GM12878 (cell line): ENCODE data around the gene ART4. TPM values are rescaled to one million over a fixed set of nuclear protein-coding genes. Genes with fewer than 3 reads are reported as not detected.

Experiments
- ATAC-seq: fragments of 200-7000 bp; cut with Tn5 transposase; 3 replicates; pipeline ENCODE4 v1.9.1; 2020; ENCODE audit warnings: mild to moderate bottlenecking, moderate library complexity
- BruUV-seq: library from RNA; stranded (reverse); fragments of 400-500 nt; replicated peaks from 2 replicates; lab custom pipeline; 2021; lab: Mats Ljungman, UMichigan
- CTCF ChIA-PET: fragments of 300-600 bp; sonication (Branson Sonifier 250); formaldehyde crosslinking; extraction: SDS; loops from one replicate; lab custom pipeline; 2021; ENCODE audit warnings: inconsistent platforms; lab: Yijun Ruan, JAX
- POLR2A ChIA-PET: fragments of 350-600 bp; formaldehyde crosslinking; extraction: SDS; loops from one replicate; lab custom pipeline; 2021; ENCODE audit warnings: inconsistent platforms; lab: Charles Lee
- RAD21 ChIA-PET: fragments of 300-600 bp; sonication (Branson Sonifier 250); formaldehyde crosslinking; loops from one replicate; lab custom pipeline; 2023; ENCODE audit warnings: antibody characterized with exemption; ENCODE audit not compliant: unreplicated experiment; lab: Charles Lee
- SMC1A ChIA-PET: fragments of 300-600 bp; sonication (Branson Sonifier 250); formaldehyde crosslinking; loops from one replicate; lab custom pipeline; 2023; ENCODE audit not compliant: unreplicated experiment, uncharacterized antibody; lab: Charles Lee
- DNase-seq: peaks from one replicate; pipeline ENCODE4 v3.0.0-alpha.2; 2011; ENCODE audit warnings: low read depth, low spot score
- FAIRE-seq: peaks from 3 replicates; lab custom pipeline; 2011; peaks lifted over from hg19 to GRCh38; lab: Jason Lieb, UNC
- H2AFZ ChIP-seq: 2 replicates; pipeline ENCODE4 v1.6.0; 2011; ENCODE audit warnings: low read depth, low read length, control low read depth; ENCODE audit not compliant: control insufficient read depth
- H3K27ac ChIP-seq: 2 replicates; pipeline ENCODE4 v1.5.1; 2011; ENCODE audit warnings: control low read depth; ENCODE audit not compliant: control insufficient read depth, insufficient read depth
- H3K27me3 ChIP-seq, 2 experiments: replicated peaks in 1 of 2; 2 replicates each; pipeline versions ENCODE4 v1.6.0 to v1.6.1; 2011; ENCODE audit warnings: low read length in 1 of 2; ENCODE audit not compliant: control insufficient read depth in 2 of 2, insufficient read depth in 2 of 2
- H3K36me3 ChIP-seq, 2 experiments: 2 replicates each; pipeline ENCODE4 v1.5.1; 2011; ENCODE audit warnings: low read length in 1 of 2; ENCODE audit not compliant: control insufficient read depth in 2 of 2, insufficient read depth in 2 of 2
- H3K4me1 ChIP-seq: 2 replicates; pipeline ENCODE4 v1.6.1; 2011; ENCODE audit warnings: mild to moderate bottlenecking, low read length, moderate library complexity, mixed read lengths; ENCODE audit not compliant: control insufficient read depth, insufficient read depth
- H3K4me2 ChIP-seq: 2 replicates; pipeline ENCODE4 v1.6.0; 2011; ENCODE audit warnings: control low read depth; ENCODE audit not compliant: control insufficient read depth, insufficient read depth
- H3K4me3 ChIP-seq: fragments of 200-600 bp; sonication (generic); 2 replicates; pipeline ENCODE4 v1.5.1; 2016
- H3K79me2 ChIP-seq: 2 replicates; pipeline ENCODE4 v1.6.0; 2011; ENCODE audit warnings: low read length; ENCODE audit not compliant: control insufficient read depth, insufficient read depth
- H3K9ac ChIP-seq: 2 replicates; pipeline ENCODE4 v1.8.0; 2011; ENCODE audit warnings: low read length, control low read depth, mixed read lengths; ENCODE audit not compliant: control insufficient read depth, insufficient read depth
- H3K9me3 ChIP-seq: replicated peaks from 3 replicates; pipeline ENCODE4 v1.5.1; 2011; ENCODE audit warnings: mild to moderate bottlenecking, low read length; ENCODE audit not compliant: control insufficient read depth, insufficient read depth
- H4K20me1 ChIP-seq: 2 replicates; pipeline ENCODE4 v1.6.0; 2011; ENCODE audit not compliant: control insufficient read depth, insufficient read depth
- CUX1 ChIP-seq: IDR thresholded peaks from 2 replicates; pipeline ENCODE4 v1.6.1; 2012; ENCODE audit warnings: improper control_type of control experiment, low read depth, low read length; ENCODE audit not compliant: insufficient replicate concordance
- ZNF384 ChIP-seq: IDR thresholded peaks from 2 replicates; pipeline ENCODE4 v1.6.1; 2012; ENCODE audit warnings: low read depth, mild to moderate bottlenecking, low read length, improper control_type of control experiment, borderline replicate concordance
- WGBS: methylation state at CpG from one replicate; pipeline ENCODE4 v1.1.6; 2016; ENCODE audit warnings: low lambda C conversion rate; ENCODE audit not compliant: insufficient replicate concordance, insufficient coverage; ENCODE audit errors: missing lambda C conversion rate; 5-methylcytosine and 5-hydroxymethylcytosine counted together
- in situ Hi-C: fragments of 300-500 bp; cut with MboI; formaldehyde crosslinking; loops from 9 replicates; pipeline ENCODE4 v1.14.3; 2018; ENCODE audit warnings: mixed read lengths
- intact Hi-C: fragments of 100-400 bp; cut with micrococcal nuclease; formaldehyde crosslinking; loops from one replicate; pipeline ENCODE4 v1.14.2; 2022; ENCODE audit not compliant: unreplicated experiment
- polyA plus RNA-seq, 11 experiments: library from polyadenylated mRNA; depleted of rRNA in 4 of 11; unstranded in 6 of 11; stranded (reverse) in 5 of 11; fragments of >200 nt; fragmentation: Nextera tagmentation in 4 of 11; fragmentation: Illumina TruSeq in 1 of 11; extraction: Ambion mirVana in 4 of 11; extraction: Trizol in 1 of 11; gene quantifications; 1 replicate in 1 of 11; 2 replicates in 10 of 11; pipeline versions ENCODE4 v1.2.1 to v1.2.3, GENCODE V29; 2011 to 2016; ENCODE audit warnings: inconsistent platforms in 2 of 11, missing spikeins in 2 of 11, low read depth in 1 of 11
- total RNA-seq, 4 experiments: library from RNA; depleted of rRNA in 3 of 4; stranded (reverse); fragments of >200 nt in 3 of 4; fragmentation: Illumina TruSeq in 1 of 4; extraction: Trizol in 1 of 4; gene quantifications; 2 replicates each; pipeline versions ENCODE4 v1.2.1 to v1.2.3, GENCODE V29; 2013 to 2021

The ART4 gene
- total and polyA plus RNA-seq, 10 of the 15 experiments (the other 5 are each of a cell fraction or from before 2014, with no cell fraction given), result 0.02 TPM; not detected in 9

GRCh38 chr12:14779834-14780233 is 63.5 kb downstream of the ART4 start:
- Histone ChIP-seq H3K4me2 (no peak overlapping the region), H3K4me3 (no peak overlapping the region), H2AFZ (no peak overlapping the region), H4K20me1 (no peaks in the 10 kb centered on the region), H3K4me1 (peaks cover 5% of the 10 kb centered on the region), H3K27me3 (no peaks in the 10 kb centered on the region), H3K9ac (no peak overlapping the region), H3K36me3 (no peaks in the 10 kb centered on the region), H3K79me2 (peaks cover 9% of the 10 kb centered on the region), H3K9me3 (no peaks in the 10 kb centered on the region), H3K27ac (no peak overlapping the region)
- WGBS, result 98% methylated on average over 2 of the region's 2 CpGs
- ChIA-PET POLR2A (no interaction called here), CTCF (interaction anchor here (1.7 kb wide), 1 partner anchor 8 kb away, joined by 6 read pairs; no protein-coding TSS in a partner anchor), SMC1A (interaction anchor here (2.6 to 3.0 kb wide), 2 partner anchors 13 to 23 kb away, joined by 7 to 17 read pairs; partner anchors contain the start of genes C12orf60 and WBP11), RAD21 (interaction anchor here (1.1 to 1.3 kb wide), 2 partner anchors 11 to 215 kb away, joined by 3 read pairs; no protein-coding TSS in a partner anchor)
- TF ChIP-seq ZNF384, result no peak
- no peak for TF ChIP-seq CUX1
- BruUV-seq, result no TSS peak
- no peak for ATAC-seq
- no peak for DNase-seq
- in situ Hi-C loops, result loop anchor here (10.0 to 25.0 kb wide), 3 partner anchors 175 to 1968 kb away; partner anchors contain the start of genes DDX47 and STRAP
- FAIRE-seq, result no peak
- intact Hi-C loops, result no loop called here
